Endothelial cell (in vitro differentiated cells): ENCODE measurements around the gene NLRC4. TPM values are rescaled to one million over a fixed set of nuclear protein-coding genes. Genes with fewer than 3 reads are reported as not detected.

Experiments used
- DNase-seq: peaks from one replicate; pipeline ENCODE4 v3.0.0; 2021; ENCODE audit warnings: low spot score
- H3K27ac Mint-ChIP-seq: one replicate; pipeline ENCODE4 v1.8.0; 2021; ENCODE audit warnings: mixed read lengths, inconsistent platforms; ENCODE audit not compliant: unreplicated experiment
- H3K27me3 Mint-ChIP-seq: one replicate; pipeline ENCODE4 v1.8.0; 2021; ENCODE audit warnings: mild to moderate bottlenecking, moderate library complexity, mixed read lengths, inconsistent platforms; ENCODE audit not compliant: unreplicated experiment
- H3K36me3 Mint-ChIP-seq: one replicate; pipeline ENCODE4 v1.8.0; 2021; ENCODE audit warnings: mild to moderate bottlenecking, low read depth, mixed read lengths, inconsistent platforms; ENCODE audit not compliant: unreplicated experiment
- H3K4me1 Mint-ChIP-seq: one replicate; pipeline ENCODE4 v1.8.0; 2021; ENCODE audit warnings: mild to moderate bottlenecking, mixed read lengths, inconsistent platforms; ENCODE audit not compliant: unreplicated experiment
- H3K4me3 Mint-ChIP-seq: one replicate; pipeline ENCODE4 v1.8.0; 2021; ENCODE audit warnings: mild to moderate bottlenecking, mixed read lengths, inconsistent platforms; ENCODE audit not compliant: unreplicated experiment
- H3K9me3 Mint-ChIP-seq: one replicate; pipeline ENCODE4 v1.8.0; 2021; ENCODE audit warnings: mixed read lengths, inconsistent platforms; ENCODE audit not compliant: unreplicated experiment
- total RNA-seq: library from RNA; stranded (reverse); fragmentation: NEBNext Ultra II Directional; extraction: Animal tissue kit (Norgen Biotek cat#: 25700); gene quantifications from one replicate; pipeline ENCODE4 v1.2.1, GENCODE V29; 2021; ENCODE audit not compliant: unreplicated experiment
- TF ChIP-seq, protein P1 (sequence below): fragments of 200-600 bp; sonication (generic); IDR thresholded peaks from one replicate; pipeline ENCODE4 v1.5.0; 2021; ENCODE audit warnings: antibody characterized with exemption; ENCODE audit not compliant: unreplicated experiment

Gene NLRC4
- total RNA-seq, 1 donor from 2014 or later, result not detected

DNA sequence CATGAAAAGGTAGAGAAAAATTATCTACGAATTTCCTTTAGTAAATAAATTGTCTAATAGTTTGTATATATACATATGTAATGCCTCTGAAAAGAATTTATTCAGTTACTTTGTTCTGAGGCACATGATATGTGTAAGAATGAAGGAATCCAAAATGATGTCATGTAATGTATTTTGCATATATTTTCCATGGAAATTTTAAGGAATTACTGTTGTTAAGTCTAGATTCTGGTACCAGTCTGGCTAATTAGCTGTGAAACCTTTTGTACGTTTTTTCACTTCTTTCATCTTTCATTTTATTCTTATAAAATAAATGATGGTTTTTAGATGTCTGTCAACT, 25.3 kb upstream of the NLRC4 start:
- TF ChIP-seq, protein P1, sequence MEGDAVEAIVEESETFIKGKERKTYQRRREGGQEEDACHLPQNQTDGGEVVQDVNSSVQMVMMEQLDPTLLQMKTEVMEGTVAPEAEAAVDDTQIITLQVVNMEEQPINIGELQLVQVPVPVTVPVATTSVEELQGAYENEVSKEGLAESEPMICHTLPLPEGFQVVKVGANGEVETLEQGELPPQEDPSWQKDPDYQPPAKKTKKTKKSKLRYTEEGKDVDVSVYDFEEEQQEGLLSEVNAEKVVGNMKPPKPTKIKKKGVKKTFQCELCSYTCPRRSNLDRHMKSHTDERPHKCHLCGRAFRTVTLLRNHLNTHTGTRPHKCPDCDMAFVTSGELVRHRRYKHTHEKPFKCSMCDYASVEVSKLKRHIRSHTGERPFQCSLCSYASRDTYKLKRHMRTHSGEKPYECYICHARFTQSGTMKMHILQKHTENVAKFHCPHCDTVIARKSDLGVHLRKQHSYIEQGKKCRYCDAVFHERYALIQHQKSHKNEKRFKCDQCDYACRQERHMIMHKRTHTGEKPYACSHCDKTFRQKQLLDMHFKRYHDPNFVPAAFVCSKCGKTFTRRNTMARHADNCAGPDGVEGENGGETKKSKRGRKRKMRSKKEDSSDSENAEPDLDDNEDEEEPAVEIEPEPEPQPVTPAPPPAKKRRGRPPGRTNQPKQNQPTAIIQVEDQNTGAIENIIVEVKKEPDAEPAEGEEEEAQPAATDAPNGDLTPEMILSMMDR, result no peak
- Mint-ChIP-seq H3K4me1 (peaks cover 1% of the 10 kb centered on the region), H3K4me3 (no peak overlapping the region), H3K36me3 (peaks cover 20% of the 10 kb centered on the region), H3K27me3 (no peaks in the 10 kb centered on the region), H3K9me3 (no peaks in the 10 kb centered on the region), H3K27ac (no peak overlapping the region)
- DNase-seq, result no peak

- H3K4me3 Mint-ChIP-seq, result no peak overlapping the region
- no peaks in the 10 kb centered on the region for H3K9me3 Mint-ChIP-seq
- H3K27ac Mint-ChIP-seq, result no peak overlapping the region
- no peaks in the 10 kb centered on the region for H3K27me3 Mint-ChIP-seq
- H3K36me3 Mint-ChIP-seq, result peaks cover 23% of the 10 kb centered on the region
- TF ChIP-seq, protein P1, result no peak
- peaks cover 7% of the 10 kb centered on the region for H3K4me1 Mint-ChIP-seq
- no peak for DNase-seq
Measured at GRCh38 chr2:32289165-32289999, 24.7 kb upstream of the NLRC4 start.

- DNase-seq, result no peak
- H3K27ac Mint-ChIP-seq, result peak overlapping the region; percentile 67
- H3K36me3 Mint-ChIP-seq, result peaks cover 20% of the 10 kb centered on the region
- H3K27me3 Mint-ChIP-seq, result no peaks in the 10 kb centered on the region
- TF ChIP-seq, protein P1, result no peak
- H3K4me1 Mint-ChIP-seq, result peaks cover 14% of the 10 kb centered on the region
- H3K4me3 Mint-ChIP-seq, result no peak overlapping the region
- no peaks in the 10 kb centered on the region for H3K9me3 Mint-ChIP-seq
Measured at GRCh38 chr2:32284321-32284720, 19.6 kb upstream of the NLRC4 start.

DNA sequence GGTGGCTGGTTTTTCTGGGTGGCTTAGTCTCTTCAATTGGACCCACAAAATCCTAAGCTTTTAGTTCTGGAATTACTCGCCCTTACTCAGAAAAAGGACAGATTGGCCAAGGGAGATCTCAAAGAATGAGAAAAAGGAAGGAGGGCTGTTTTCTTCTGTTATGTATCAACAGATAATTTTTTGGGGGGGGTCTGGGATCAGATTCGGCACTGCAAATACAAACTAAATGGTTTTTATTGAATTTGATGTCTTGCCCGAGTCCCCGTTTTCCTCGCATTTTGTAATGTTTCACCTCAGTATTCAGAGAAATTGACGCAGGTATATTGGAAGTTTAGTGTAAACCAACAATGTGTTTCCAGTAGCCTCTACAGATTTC, 13.8 kb upstream of the NLRC4 start:
- DNase-seq, result no peak
- peaks cover 16% of the 10 kb centered on the region for H3K4me1 Mint-ChIP-seq
- peaks cover 4% of the 10 kb centered on the region for H3K27me3 Mint-ChIP-seq
- TF ChIP-seq, protein P1, result no peak
- H3K9me3 Mint-ChIP-seq, result no peaks in the 10 kb centered on the region
- H3K27ac Mint-ChIP-seq, result peak overlapping the region; percentile 99
- H3K4me3 Mint-ChIP-seq, result peak overlapping the region; percentile 98
- peaks cover 16% of the 10 kb centered on the region for H3K36me3 Mint-ChIP-seq

- Mint-ChIP-seq H3K4me1 (peaks cover 12% of the 10 kb centered on the region), H3K27ac (peak within 1 kb of the TSS; percentile 100), H3K27me3 (peaks cover 4% of the 10 kb centered on the region), H3K36me3 (peaks cover 11% of the 10 kb centered on the region), H3K4me3 (peak within 1 kb of the TSS; percentile 98), H3K9me3 (no peaks in the 10 kb centered on the region)
- TF ChIP-seq, protein P1, result no peak
- peak; percentile 86 for DNase-seq
Measured at GRCh38 chr2:32277674-32278477, 13.2 kb upstream of the NLRC4 start, which contains the start of gene YIPF4. TSS of gene YIPF4 (plus strand) at chr2:32277904. CDS start at chr2:32278156, 252 bp downstream.
